Measurements from ENCODE around the gene ECE1.
"Not testable (repeated sequence)": the region's sequence is repeated elsewhere in the genome, so short reads cannot be mapped to it uniquely, and the experiment has no call there.

ECE1 gene

DNA sequence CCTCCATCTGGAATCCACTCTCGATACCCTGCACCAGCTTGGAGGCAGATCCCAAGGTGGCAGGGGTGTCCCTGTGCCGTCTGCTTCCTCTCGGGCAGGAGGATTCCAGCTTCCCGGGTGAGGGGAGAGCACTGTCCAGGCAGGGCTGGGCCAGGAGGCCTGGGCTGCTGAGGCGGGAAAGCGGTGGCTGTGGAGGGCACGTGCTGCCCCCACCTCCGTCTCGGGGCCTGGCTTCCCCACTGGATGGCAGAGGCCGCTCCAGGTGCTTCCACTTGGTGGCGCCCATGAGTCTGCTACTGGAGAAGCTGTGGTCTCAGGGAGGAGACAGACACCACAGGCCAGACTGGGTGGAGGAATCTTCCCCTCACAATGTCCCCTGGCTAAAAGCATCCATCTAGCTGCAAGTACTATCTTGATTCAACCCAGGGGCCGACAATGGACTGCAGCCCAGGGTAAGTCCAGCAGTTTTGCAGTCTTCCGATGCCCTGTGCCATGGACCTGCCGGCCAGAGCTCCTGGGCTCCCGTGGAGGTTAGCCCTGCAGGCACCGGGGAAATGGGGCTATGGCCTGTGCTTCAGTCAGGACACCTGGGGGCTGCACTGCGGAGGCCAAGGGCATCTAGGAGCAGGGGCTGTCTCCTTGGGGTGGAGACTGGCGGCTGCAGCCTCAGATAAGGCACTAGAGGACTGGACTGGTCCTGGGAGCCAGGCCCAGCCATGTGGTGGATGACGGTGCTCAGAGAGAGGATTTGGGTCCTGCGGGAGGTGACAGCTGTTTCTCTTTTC lies 72.3 kb downstream of the ECE1 start:
- Histone ChIP-seq H4K91ac (ENCODE audit: low read depth, low read length) (no peak overlapping the region), H3K4me2 (ENCODE audit: low read length) (no peak overlapping the region), H2BK5ac (ENCODE audit: low read depth, low read length, poor library complexity) (no peak overlapping the region), H3K27me3 (ENCODE audit: insufficient read depth, low read length) (no peaks in the 10 kb centered on the region), H4K8ac (ENCODE audit: low read depth, low read length) (no peak overlapping the region), H3K9ac (ENCODE audit: low read length) (no peak overlapping the region), H2AFZ (ENCODE audit: insufficient read depth, low read length, poor library complexity) (no peak overlapping the region), H3K4me3 (ENCODE audit: low read depth, low read length) (no peak overlapping the region), H2BK120ac (ENCODE audit: insufficient read depth, low read length, poor library complexity) (no peak overlapping the region), H3K79me2 (ENCODE audit: control insufficient read depth, insufficient read depth, low read length, poor library complexity) (no peaks in the 10 kb centered on the region), H2AK5ac (ENCODE audit: low read length) (no peak overlapping the region), H3K18ac (ENCODE audit: low read length) (no peak overlapping the region), H3K14ac (ENCODE audit: low read length) (no peak overlapping the region), H3K79me1 (ENCODE audit: low read length) (no peaks in the 10 kb centered on the region), H3K4ac (ENCODE audit: low read depth, low read length) (no peak overlapping the region), H2BK12ac (ENCODE audit: low read length) (no peak overlapping the region), H3K4me1 (ENCODE audit: control insufficient read depth in 1 of 2, insufficient read depth in 2 of 2, low read length in 2 of 2) (no peaks in the 10 kb centered on the region), H3K9me3 (ENCODE audit: insufficient read depth, low read depth, low read length) (no peaks in the 10 kb centered on the region), H4K12ac (ENCODE audit: low read depth, low read length) (no peak overlapping the region), H3K36me3 (ENCODE audit: control insufficient read depth in 1 of 2, insufficient read depth in 2 of 2, low read length in 2 of 2) (peaks cover 15 to 21% of the 10 kb centered on the region in 2 experiments), H3K27ac (ENCODE audit: low read depth, low read length) (no peak overlapping the region), H3K23ac (ENCODE audit: low read length) (no peak overlapping the region)
- DNase-seq, result peak in 1 of 2 donors; percentile 50
- no CpG with 5 or more reads among the region's 20 CpGs for WGBS (ENCODE audit: extremely low coverage, insufficient coverage, insufficient read length)

DNA sequence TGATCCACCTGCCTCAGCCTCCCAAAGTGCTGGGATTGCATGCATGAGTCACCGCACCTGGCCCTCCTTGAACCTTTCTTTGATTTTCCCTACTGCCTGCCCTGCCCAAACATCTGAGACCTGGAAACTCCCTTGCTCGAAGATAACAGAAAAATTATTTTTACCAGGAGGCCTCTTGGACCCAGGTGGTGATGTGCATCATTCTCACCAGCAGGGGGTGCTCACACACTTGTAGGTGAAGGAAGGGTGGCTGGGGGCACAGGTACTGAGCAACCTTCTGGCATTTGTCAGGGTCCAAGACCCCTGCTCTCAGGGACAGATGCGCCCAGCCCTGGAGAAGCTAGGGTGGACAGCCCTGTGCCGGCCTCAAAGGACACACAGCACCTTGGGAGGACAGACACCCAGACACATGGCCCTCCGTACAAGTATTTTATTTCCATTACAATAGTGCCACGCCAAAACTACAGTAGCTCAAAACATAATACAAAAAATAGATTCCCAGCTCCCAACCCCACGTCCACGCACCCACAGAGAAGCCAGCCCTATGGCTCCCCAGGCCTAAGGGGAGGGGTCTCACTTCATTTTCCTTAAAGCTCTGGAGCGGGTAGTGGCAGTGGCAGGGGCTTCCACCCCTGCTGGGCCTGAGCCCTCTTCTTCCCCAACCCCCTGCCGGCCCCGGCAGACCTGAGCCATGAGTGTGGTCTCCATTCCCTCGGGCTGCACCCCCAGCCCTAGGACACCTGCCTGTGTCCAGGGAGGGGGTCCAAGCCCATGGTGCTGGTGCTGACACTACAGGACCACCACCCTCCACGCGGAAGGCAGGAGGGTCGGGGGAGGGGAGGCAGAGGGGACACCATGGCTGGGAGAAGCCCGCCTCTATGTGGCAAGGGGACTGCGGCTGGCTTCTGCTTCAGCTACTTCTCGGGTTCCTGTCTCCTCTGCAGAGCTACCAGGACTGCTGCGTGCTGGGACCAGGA lies 73.1 kb downstream of the ECE1 start:
- Histone ChIP-seq H3K4ac (ENCODE audit: low read depth, low read length) (no peak overlapping the region), H4K12ac (ENCODE audit: low read depth, low read length) (no peak overlapping the region), H3K4me1 (ENCODE audit: control insufficient read depth in 1 of 2, insufficient read depth in 2 of 2, low read length in 2 of 2) (no peaks in the 10 kb centered on the region), H3K23ac (ENCODE audit: low read length) (no peak overlapping the region), H3K79me1 (ENCODE audit: low read length) (no peaks in the 10 kb centered on the region), H3K79me2 (ENCODE audit: control insufficient read depth, insufficient read depth, low read length, poor library complexity) (no peaks in the 10 kb centered on the region), H3K27me3 (ENCODE audit: insufficient read depth, low read length) (no peaks in the 10 kb centered on the region), H3K14ac (ENCODE audit: low read length) (no peak overlapping the region), H3K9me3 (ENCODE audit: insufficient read depth, low read depth, low read length) (no peaks in the 10 kb centered on the region), H3K9ac (ENCODE audit: low read length) (no peak overlapping the region), H2BK5ac (ENCODE audit: low read depth, low read length, poor library complexity) (no peak overlapping the region), H2AK5ac (ENCODE audit: low read length) (no peak overlapping the region), H4K8ac (ENCODE audit: low read depth, low read length) (no peak overlapping the region), H3K4me3 (ENCODE audit: low read depth, low read length) (no peak overlapping the region), H3K27ac (ENCODE audit: low read depth, low read length) (no peak overlapping the region), H2BK12ac (ENCODE audit: low read length) (no peak overlapping the region), H3K36me3 (ENCODE audit: control insufficient read depth in 1 of 2, insufficient read depth in 2 of 2, low read length in 2 of 2) (peaks cover 15 to 19% of the 10 kb centered on the region in 2 experiments), H4K91ac (ENCODE audit: low read depth, low read length) (no peak overlapping the region), H3K18ac (ENCODE audit: low read length) (no peak overlapping the region), H2BK120ac (ENCODE audit: insufficient read depth, low read length, poor library complexity) (no peak overlapping the region), H2AFZ (ENCODE audit: insufficient read depth, low read length, poor library complexity) (no peak overlapping the region), H3K4me2 (ENCODE audit: low read length) (no peak overlapping the region)
- peak; percentile 66 to 82 for DNase-seq
- WGBS (ENCODE audit: extremely low coverage, insufficient coverage, insufficient read length), result no CpG with 5 or more reads among the region's 19 CpGs

DNA sequence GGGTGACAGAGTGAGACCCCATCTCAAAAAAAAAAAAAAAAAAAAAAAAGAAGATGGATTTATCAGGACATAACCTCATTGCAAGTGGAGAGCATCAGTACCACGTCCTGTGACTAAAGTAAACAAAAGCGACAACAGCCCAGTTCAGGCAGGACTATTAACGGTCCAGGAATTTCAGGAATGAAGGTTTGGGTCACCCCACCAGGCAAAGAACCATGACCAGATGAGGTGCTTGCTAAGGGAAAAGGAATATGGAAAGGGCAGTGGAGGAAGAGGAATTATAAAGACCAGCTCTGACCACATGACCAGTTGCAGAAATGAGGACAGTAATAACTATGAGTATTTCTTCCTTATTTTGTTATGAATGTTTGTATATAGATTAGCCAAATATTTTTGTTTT lies 78.1 kb downstream of the ECE1 start:
- no peak overlapping the region for H2BK120ac ChIP-seq (ENCODE audit: insufficient read depth, low read length, poor library complexity)
- no peak overlapping the region for H3K4me3 ChIP-seq (ENCODE audit: low read depth, low read length)
- H3K9ac ChIP-seq (ENCODE audit: low read length), result no peak overlapping the region
- no peak overlapping the region for H2BK12ac ChIP-seq (ENCODE audit: low read length)
- WGBS (ENCODE audit: extremely low coverage, insufficient coverage, insufficient read length), result no CpG with 5 or more reads among the region's 3 CpGs
- no peaks in the 10 kb centered on the region for H3K79me2 ChIP-seq (ENCODE audit: control insufficient read depth, insufficient read depth, low read length, poor library complexity)
- H3K36me3 ChIP-seq (ENCODE audit: control insufficient read depth in 1 of 2, insufficient read depth in 2 of 2, low read length in 2 of 2), result no peaks in the 10 kb centered on the region
- no peaks in the 10 kb centered on the region for H3K4me1 ChIP-seq (ENCODE audit: control insufficient read depth in 1 of 2, insufficient read depth in 2 of 2, low read length in 2 of 2)
- no peak overlapping the region for H3K4ac ChIP-seq (ENCODE audit: low read depth, low read length)
- no peak overlapping the region for H3K18ac ChIP-seq (ENCODE audit: low read length)
- no peak overlapping the region for H2AFZ ChIP-seq (ENCODE audit: insufficient read depth, low read length, poor library complexity)
- H3K27me3 ChIP-seq (ENCODE audit: insufficient read depth, low read length), result no peaks in the 10 kb centered on the region
- H3K23ac ChIP-seq (ENCODE audit: low read length), result no peak overlapping the region
- H3K4me2 ChIP-seq (ENCODE audit: low read length), result no peak overlapping the region
- no peak overlapping the region for H2BK5ac ChIP-seq (ENCODE audit: low read depth, low read length, poor library complexity)
- no peaks in the 10 kb centered on the region for H3K9me3 ChIP-seq (ENCODE audit: insufficient read depth, low read depth, low read length)
- DNase-seq, result no peak
- H4K12ac ChIP-seq (ENCODE audit: low read depth, low read length), result no peak overlapping the region
- no peak overlapping the region for H2AK5ac ChIP-seq (ENCODE audit: low read length)
- no peak overlapping the region for H3K27ac ChIP-seq (ENCODE audit: low read depth, low read length)
- no peak overlapping the region for H4K91ac ChIP-seq (ENCODE audit: low read depth, low read length)
- H4K8ac ChIP-seq (ENCODE audit: low read depth, low read length), result no peak overlapping the region
- H3K79me1 ChIP-seq (ENCODE audit: low read length), result no peaks in the 10 kb centered on the region
- no peak overlapping the region for H3K14ac ChIP-seq (ENCODE audit: low read length)

DNA sequence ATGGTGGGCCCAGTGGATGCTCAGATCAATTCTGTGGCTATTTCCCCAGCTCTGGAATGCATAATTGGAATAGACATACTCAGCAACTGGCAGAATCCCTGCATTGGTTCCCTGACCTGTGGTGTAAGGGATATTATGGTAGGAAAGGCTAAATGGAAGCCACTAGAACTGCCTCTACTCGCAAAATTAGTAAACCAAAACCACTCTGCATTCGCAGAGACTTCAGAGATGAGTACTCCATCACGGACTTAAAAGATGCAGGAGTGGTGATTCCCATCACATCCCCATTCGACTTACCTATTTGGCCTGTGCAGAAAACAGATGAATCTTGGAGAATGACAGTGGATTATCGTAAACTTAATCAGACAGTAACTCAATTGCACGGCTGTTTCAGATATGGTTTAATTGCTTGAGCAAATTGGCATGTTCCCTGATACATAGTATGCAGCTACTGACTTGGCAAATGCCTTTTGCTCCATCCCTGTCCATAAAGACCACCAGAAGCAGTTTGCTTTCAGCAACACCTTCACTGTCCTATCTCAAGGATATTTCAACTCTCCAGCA lies 82.0 kb downstream of the ECE1 start:
- not testable (repeated sequence) for H3K27ac ChIP-seq (ENCODE audit: low read depth, low read length); H3K4me1 ChIP-seq (ENCODE audit: control insufficient read depth in 1 of 2, insufficient read depth in 2 of 2, low read length in 2 of 2); H2AFZ ChIP-seq (ENCODE audit: insufficient read depth, low read length, poor library complexity); H2BK120ac ChIP-seq (ENCODE audit: insufficient read depth, low read length, poor library complexity); H3K27me3 ChIP-seq (ENCODE audit: insufficient read depth, low read length); H2BK12ac ChIP-seq (ENCODE audit: low read length); H3K79me2 ChIP-seq (ENCODE audit: control insufficient read depth, insufficient read depth, low read length, poor library complexity); DNase-seq; H3K36me3 ChIP-seq (ENCODE audit: control insufficient read depth in 1 of 2, insufficient read depth in 2 of 2, low read length in 2 of 2); H3K4me2 ChIP-seq (ENCODE audit: low read length); H2AK5ac ChIP-seq (ENCODE audit: low read length); H3K14ac ChIP-seq (ENCODE audit: low read length); H3K18ac ChIP-seq (ENCODE audit: low read length); H3K9me3 ChIP-seq (ENCODE audit: insufficient read depth, low read depth, low read length); H3K4ac ChIP-seq (ENCODE audit: low read depth, low read length); H4K12ac ChIP-seq (ENCODE audit: low read depth, low read length); H3K4me3 ChIP-seq (ENCODE audit: low read depth, low read length); H3K9ac ChIP-seq (ENCODE audit: low read length); H2BK5ac ChIP-seq (ENCODE audit: low read depth, low read length, poor library complexity); H4K91ac ChIP-seq (ENCODE audit: low read depth, low read length); H3K23ac ChIP-seq (ENCODE audit: low read length); H3K79me1 ChIP-seq (ENCODE audit: low read length); H4K8ac ChIP-seq (ENCODE audit: low read depth, low read length)
- WGBS (ENCODE audit: extremely low coverage, insufficient coverage, insufficient read length), result no CpG with 5 or more reads among the region's 6 CpGs

Data from trophoblast cell (in vitro differentiated cells and primary cell).